ENCODE results near the gene OGFOD2.

The OGFOD2 gene

DNA sequence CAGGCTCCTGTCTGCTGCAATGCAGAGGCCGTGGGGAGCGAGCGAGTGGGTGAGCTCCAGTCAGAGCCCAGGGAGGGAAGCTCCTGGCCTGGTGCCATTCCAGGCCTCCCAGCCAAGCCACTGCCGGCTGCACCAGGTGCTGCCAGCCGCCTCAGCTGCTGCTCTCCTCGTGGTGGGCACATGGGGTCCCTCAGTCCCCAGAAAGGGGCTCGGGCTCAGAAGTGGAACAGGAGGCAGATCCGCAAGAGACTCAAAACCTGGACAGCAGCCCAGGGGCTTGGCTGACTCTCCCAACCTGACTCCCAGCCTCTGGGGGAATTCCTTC lies 11.1 kb upstream of the OGFOD2 start:
- ChIA-PET POLR2A (interaction anchor here (0.9 kb wide), 1 partner anchor 47 kb away, joined by 3 read pairs; no protein-coding TSS in a partner anchor), CTCF (interaction anchor here (0.7 to 3.6 kb wide), 5 partner anchors 11 to 274 kb away, joined by 4 to 40 read pairs (median 4); no protein-coding TSS in a partner anchor)
- no peak for DNase-seq (ENCODE audit: low read depth, low spot score)
- TF ChIP-seq, protein P1, sequence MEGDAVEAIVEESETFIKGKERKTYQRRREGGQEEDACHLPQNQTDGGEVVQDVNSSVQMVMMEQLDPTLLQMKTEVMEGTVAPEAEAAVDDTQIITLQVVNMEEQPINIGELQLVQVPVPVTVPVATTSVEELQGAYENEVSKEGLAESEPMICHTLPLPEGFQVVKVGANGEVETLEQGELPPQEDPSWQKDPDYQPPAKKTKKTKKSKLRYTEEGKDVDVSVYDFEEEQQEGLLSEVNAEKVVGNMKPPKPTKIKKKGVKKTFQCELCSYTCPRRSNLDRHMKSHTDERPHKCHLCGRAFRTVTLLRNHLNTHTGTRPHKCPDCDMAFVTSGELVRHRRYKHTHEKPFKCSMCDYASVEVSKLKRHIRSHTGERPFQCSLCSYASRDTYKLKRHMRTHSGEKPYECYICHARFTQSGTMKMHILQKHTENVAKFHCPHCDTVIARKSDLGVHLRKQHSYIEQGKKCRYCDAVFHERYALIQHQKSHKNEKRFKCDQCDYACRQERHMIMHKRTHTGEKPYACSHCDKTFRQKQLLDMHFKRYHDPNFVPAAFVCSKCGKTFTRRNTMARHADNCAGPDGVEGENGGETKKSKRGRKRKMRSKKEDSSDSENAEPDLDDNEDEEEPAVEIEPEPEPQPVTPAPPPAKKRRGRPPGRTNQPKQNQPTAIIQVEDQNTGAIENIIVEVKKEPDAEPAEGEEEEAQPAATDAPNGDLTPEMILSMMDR (IDR thresholded peaks at IDR 0.05; ENCODE audit: insufficient read depth, low read length, missing control alignments), result no peak
- no peak overlapping the region for H3K4me3 ChIP-seq (ENCODE audit: low read depth, low read length)

DNA sequence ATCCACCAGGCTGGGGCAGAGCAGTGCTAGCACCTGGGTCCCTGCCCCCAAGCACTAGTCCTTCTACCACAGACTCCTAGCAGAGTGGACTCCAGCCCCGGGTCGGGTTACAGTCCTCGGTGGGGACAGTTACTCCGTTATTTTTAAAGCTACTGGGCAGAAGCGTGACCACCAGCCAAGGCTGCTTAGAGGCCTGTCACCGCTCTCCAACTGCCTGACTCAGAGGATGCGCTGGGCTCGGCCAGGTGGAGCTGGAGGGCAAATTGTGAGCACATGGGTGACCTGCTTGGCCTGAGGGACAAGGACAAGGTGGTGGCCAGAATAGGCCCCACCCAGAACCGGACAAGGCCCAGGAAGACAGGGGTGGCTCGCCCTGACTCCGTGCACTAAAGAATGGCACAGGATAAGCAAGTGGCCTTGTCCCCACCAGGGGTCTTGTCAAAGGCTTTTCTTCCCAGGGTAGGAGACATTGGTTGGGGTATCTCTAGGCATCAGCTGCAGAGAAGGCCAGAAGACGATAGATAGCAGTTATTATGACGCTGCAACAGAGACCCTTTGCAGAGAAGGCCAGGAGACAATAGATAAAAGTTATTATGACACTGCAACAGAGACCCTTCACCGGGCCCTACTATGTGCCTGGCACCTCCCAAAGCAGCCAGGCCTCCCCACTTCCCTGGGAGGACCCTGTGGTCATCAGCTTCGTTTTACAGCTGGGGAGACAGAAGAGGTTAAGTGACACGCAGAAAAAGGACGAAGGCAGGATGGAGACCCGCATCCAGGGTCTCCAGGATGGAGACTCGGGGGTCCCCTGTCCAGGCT lies 10.4 kb upstream of the OGFOD2 start:
- ChIA-PET POLR2A (interaction anchor here (0.9 to 2.3 kb wide), 3 partner anchors 10 to 268 kb away, joined by 3 to 14 read pairs (median 7); partner anchors contain the start of genes MPHOSPH9, MTRFR and OGFOD2), CTCF (interaction anchor here (1.0 to 3.6 kb wide), 7 partner anchors 8 to 274 kb away, joined by 3 to 40 read pairs (median 5); no protein-coding TSS in a partner anchor)
- DNase-seq (ENCODE audit: low read depth, low spot score), result no peak
- TF ChIP-seq, protein P1 (IDR thresholded peaks at IDR 0.05; ENCODE audit: insufficient read depth, low read length, missing control alignments), result no peak
- H3K4me3 ChIP-seq (ENCODE audit: low read depth, low read length), result peak overlapping the region; percentile 88; the same call in 1 of the 2 replicates

DNA sequence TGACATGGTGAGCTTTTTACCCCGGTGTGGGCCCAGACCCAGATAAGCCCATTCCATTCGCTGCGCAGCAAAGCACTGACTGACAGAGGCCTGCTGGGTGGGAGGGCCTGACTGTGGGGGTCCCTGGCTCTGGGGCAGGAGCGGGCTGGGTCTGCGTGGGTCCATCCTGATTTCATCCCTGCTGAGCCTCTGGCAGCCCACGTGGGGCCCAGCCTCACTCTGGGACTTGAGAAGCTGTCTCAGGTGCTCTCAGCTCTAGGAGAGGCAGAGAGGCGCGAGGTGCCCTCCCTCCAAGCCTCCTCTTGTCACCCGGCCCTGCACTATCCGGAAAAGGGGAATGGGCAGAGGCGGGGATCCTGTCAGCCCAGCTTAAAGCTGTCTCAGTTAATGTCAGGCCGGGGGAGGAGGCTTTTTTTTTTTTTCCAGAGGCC lies 9.7 kb upstream of the OGFOD2 start:
- TF ChIP-seq, protein P1 (IDR thresholded peaks at IDR 0.05; ENCODE audit: insufficient read depth, low read length, missing control alignments), result no peak
- DNase-seq (ENCODE audit: low read depth, low spot score), result no peak
- ChIA-PET CTCF (interaction anchor here (1.0 to 3.6 kb wide), 7 partner anchors 9 to 270 kb away, joined by 3 to 40 read pairs (median 5); no protein-coding TSS in a partner anchor), POLR2A (interaction anchor here (1.7 to 2.3 kb wide), 2 partner anchors 9 to 268 kb away, joined by 7 to 14 read pairs; partner anchors contain the start of genes MPHOSPH9, MTRFR and OGFOD2)
- peak overlapping the region; percentile 88 for H3K4me3 ChIP-seq (ENCODE audit: low read depth, low read length)

DNA sequence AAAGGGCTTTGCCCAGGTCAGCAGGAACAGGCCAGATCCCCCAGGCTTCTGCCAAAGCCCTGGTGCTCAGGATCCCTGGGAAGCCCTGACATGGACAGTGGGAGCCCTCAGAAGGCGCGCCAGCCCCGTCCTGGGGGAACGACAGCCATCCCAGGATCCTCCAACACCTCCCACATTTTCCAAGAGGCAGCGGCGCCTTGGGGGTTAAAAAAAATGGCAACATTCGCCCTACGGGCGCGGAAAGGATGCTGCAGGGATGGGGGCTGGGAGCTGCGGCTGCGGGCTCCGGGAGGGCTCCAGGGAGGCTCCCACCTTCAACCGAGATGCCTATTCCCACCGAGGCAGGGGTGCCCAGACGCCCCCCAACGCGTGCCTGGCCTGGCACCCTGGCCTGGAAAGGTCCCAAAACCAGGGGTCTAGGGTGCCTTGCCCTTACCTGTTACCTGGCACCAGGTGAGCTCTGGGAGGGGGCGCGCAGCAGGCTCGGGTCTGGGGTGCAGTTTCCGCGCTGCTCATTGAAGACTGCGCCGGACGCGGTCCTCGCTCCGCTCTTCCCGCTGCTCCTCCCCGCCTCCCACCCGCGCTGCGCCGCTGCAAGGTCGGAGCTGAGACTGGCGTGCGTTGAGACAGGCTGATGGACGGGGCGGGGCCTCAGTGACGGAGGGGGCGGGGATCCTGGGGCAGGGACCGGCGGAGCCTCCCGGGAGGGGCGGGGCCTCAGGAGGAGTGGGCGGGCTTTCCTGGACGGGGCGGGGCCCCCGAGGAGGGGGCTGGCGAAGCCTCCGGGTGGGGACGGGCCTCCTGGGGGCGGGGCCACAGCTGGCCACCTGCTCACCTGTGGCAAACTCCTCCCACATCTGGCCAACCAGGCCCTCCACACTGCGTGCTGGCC lies 8.9 kb upstream of the OGFOD2 start, which contains the start of gene ABCB9:
ABCB9 (minus strand) TSS at position 613 of the 892 bp plus-strand sequence. CDS start 6,228 bp downstream, outside the sequence.
- TF ChIP-seq, protein P1 (IDR thresholded peaks at IDR 0.05; ENCODE audit: insufficient read depth, low read length, missing control alignments), result peak; percentile 12
- DNase-seq (ENCODE audit: low read depth, low spot score), result no peak
- ChIA-PET CTCF (interaction anchor here (1.0 to 3.5 kb wide), 6 partner anchors 10 to 272 kb away, joined by 3 to 18 read pairs (median 6); no protein-coding TSS in a partner anchor), POLR2A (interaction anchor here (0.7 to 2.3 kb wide), 8 partner anchors 9 to 267 kb away, joined by 3 to 14 read pairs (median 4); partner anchors contain the start of genes ARL6IP4, MPHOSPH9, MTRFR and OGFOD2)
- peak within 1 kb of the TSS; percentile 88 for H3K4me3 ChIP-seq (ENCODE audit: low read depth, low read length)

DNA sequence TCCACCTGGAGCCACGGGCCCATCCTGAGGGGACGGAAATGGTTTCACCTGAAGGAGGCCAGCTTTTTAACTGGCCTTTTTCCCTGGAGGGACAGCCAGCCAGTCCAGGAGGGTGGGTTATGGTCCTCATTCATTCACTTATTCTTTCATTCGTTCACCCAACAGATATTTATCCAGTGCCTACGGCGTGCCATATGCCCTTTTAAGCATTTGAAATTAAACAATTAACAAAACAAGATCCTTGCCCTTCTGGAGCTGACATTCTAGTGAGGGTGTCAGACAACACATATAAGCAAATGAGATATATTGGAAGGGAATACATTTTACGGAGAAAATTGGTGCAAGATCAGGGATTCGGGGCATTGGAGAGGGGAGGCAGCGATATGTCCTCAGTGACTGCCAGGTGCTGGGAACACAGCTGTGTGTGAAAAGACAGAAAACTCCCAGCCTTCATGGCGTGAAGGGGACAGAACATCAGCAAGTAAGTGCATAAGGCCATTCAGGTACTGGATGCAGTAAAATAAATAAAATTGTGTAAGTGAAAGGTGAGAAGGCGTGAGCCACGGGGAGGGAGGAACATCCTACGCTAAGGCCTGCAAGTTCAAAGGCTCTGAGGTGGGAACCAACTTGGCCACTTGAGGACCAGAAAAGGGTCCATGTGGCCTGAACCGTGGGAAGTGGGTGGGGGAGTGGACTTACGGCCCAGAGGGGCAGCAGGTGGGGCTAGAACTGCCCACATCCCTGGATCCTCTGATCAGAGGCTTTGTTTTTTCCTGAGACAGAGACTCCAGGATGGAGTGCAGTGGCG lies 8.1 kb upstream of the OGFOD2 start:
- peak overlapping the region; percentile 15; the same call in 1 of the 2 replicates for H3K4me3 ChIP-seq (ENCODE audit: low read depth, low read length)
- no peak for DNase-seq (ENCODE audit: low read depth, low spot score)
- CTCF ChIA-PET, result interaction anchor here (1.3 to 3.5 kb wide), 5 partner anchors 106 to 271 kb away, joined by 4 to 18 read pairs (median 8); no protein-coding TSS in a partner anchor
- TF ChIP-seq, protein P1 (IDR thresholded peaks at IDR 0.05; ENCODE audit: insufficient read depth, low read length, missing control alignments), result no peak
- POLR2A ChIA-PET, result interaction anchor here (0.7 to 2.3 kb wide), 8 partner anchors 8 to 266 kb away, joined by 3 to 14 read pairs (median 4); partner anchors contain the start of genes ARL6IP4, MPHOSPH9, MTRFR and OGFOD2
